GM19043 (cell line): ENCODE results near the gene SENP2.

Source experiments
- ATAC-seq: cut with Tn5 transposase; IDR thresholded peaks from one replicate; pipeline ENCODE4 v1.9.1; 2021; ENCODE audit warnings: low read depth; ENCODE audit not compliant: unreplicated experiment

The SENP2 gene

GRCh38 chr3:185667574-185667973, 81.5 kb downstream of the SENP2 start:
- ATAC-seq = no peak

- no peak for ATAC-seq
Measured at GRCh38 chr3:185677146-185677829, 91.2 kb downstream of the SENP2 start.

GRCh38 chr3:185678027-185678426, 91.9 kb downstream of the SENP2 start:
- no peak for ATAC-seq

- ATAC-seq = no peak
Measured at GRCh38 chr3:185680231-185680630, 94.1 kb downstream of the SENP2 start.
